Occipital lobe (tissue), 2 donors: ENCODE measurements around the gene EFNA2. TPM values are rescaled to one million over a fixed set of nuclear protein-coding genes. Genes with fewer than 3 reads are reported as not detected.

Experiments
- DNase-seq: peaks from one replicate; lab custom pipeline; 2025; lab: John Stamatoyannopoulos, UW
- total RNA-seq: library from RNA; depleted of rRNA; stranded (reverse); fragments of >200 nt; gene quantifications from one replicate; pipeline ENCODE4 v1.2.3, GENCODE V29; 2014

The EFNA2 gene
- total RNA-seq, 1 donor from 2014 or later = 8.1 TPM

GRCh38 chr19:1248786-1249297 is 36.8 kb upstream of the EFNA2 start:
- DNase-seq = peak; percentile 43

- DNase-seq = peak; percentile 86
Observed at GRCh38 chr19:1249298-1249989, 36.2 kb upstream of the EFNA2 start.

GRCh38 chr19:1249990-1250436 is 35.7 kb upstream of the EFNA2 start:
- no peak for DNase-seq

GRCh38 chr19:1250437-1251260 is 35.0 kb upstream of the EFNA2 start:
- DNase-seq = peak; percentile 48

GRCh38 chr19:1251330-1252220 is 34.1 kb upstream of the EFNA2 start:
- DNase-seq = peak; percentile 47

GRCh38 chr19:1252221-1252820 is 33.4 kb upstream of the EFNA2 start:
- DNase-seq = peak; percentile 75

GRCh38 chr19:1252821-1253513 is 32.7 kb upstream of the EFNA2 start:
- DNase-seq = peak; percentile 95

GRCh38 chr19:1253514-1254080 is 32.1 kb upstream of the EFNA2 start:
- DNase-seq = no peak

GRCh38 chr19:1254081-1254527 is 31.6 kb upstream of the EFNA2 start:
- no peak for DNase-seq

- no peak for DNase-seq
Observed at GRCh38 chr19:1254530-1255185, 31.0 kb upstream of the EFNA2 start.

GRCh38 chr19:1255186-1256161 is 30.2 kb upstream of the EFNA2 start:
- peak; percentile 55 for DNase-seq

- DNase-seq = no peak
Observed at GRCh38 chr19:1256646-1257474, 28.8 kb upstream of the EFNA2 start.

GRCh38 chr19:1257475-1258162 is 28.1 kb upstream of the EFNA2 start:
- DNase-seq = no peak

- no peak for DNase-seq
Observed at GRCh38 chr19:1258163-1258492, 27.5 kb upstream of the EFNA2 start.

GRCh38 chr19:1258707-1259205 is 26.9 kb upstream of the EFNA2 start:
- DNase-seq = no peak

- DNase-seq = no peak
Observed at GRCh38 chr19:1259206-1259875, 26.3 kb upstream of the EFNA2 start.
